Esophagus squamous epithelium (tissue), 4 donors: ENCODE data around the gene DOCK11.

Experiments
- POLR2A ChIP-seq, 4 donors: fragments of 450-650 bp; IDR thresholded peaks; one replicate each; pipeline ENCODE4 v1.6.1; 2017; ENCODE audit warnings: antibody characterized with exemption in 4 of 4, mild to moderate bottlenecking in 4 of 4, moderate library complexity in 3 of 4
- TF ChIP-seq, protein P1 (sequence below), 6 experiments: fragments of 450-650 bp in 4 of 6; fragments of 200-600 bp in 2 of 6; sonication (generic) in 2 of 6; IDR thresholded peaks; one replicate each; pipeline ENCODE4 v1.5.1; 2016 to 2019; ENCODE audit warnings: antibody characterized with exemption in 6 of 6, mild to moderate bottlenecking in 4 of 6, moderate library complexity in 4 of 6

GRCh38 chrX:118596390-118596789, 100.8 kb downstream of the DOCK11 start:
- TF ChIP-seq POLR2A (IDR thresholded peaks at IDR 0.05) = no peak
- TF ChIP-seq, protein P1, sequence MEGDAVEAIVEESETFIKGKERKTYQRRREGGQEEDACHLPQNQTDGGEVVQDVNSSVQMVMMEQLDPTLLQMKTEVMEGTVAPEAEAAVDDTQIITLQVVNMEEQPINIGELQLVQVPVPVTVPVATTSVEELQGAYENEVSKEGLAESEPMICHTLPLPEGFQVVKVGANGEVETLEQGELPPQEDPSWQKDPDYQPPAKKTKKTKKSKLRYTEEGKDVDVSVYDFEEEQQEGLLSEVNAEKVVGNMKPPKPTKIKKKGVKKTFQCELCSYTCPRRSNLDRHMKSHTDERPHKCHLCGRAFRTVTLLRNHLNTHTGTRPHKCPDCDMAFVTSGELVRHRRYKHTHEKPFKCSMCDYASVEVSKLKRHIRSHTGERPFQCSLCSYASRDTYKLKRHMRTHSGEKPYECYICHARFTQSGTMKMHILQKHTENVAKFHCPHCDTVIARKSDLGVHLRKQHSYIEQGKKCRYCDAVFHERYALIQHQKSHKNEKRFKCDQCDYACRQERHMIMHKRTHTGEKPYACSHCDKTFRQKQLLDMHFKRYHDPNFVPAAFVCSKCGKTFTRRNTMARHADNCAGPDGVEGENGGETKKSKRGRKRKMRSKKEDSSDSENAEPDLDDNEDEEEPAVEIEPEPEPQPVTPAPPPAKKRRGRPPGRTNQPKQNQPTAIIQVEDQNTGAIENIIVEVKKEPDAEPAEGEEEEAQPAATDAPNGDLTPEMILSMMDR (IDR thresholded peaks at IDR 0.05) = no peak
